A549 (cell line): Measurements from ENCODE around the gene PHF21A. TPM values are rescaled to one million over a fixed set of nuclear protein-coding genes. Genes with fewer than 3 reads are reported as not detected.

Experiments
- ATAC-seq, 2 experiments: fragments of 200-7000 bp in 1 of 2; fragments of >200 bp in 1 of 2; cut with Nextera tagmentation in 1 of 2; cut with Tn5 transposase in 1 of 2; 3 replicates each; pipeline versions ENCODE4 v1.8.0 to v1.9.1; 2018 to 2020; ENCODE audit warnings: mild to moderate bottlenecking in 1 of 2, moderate library complexity in 1 of 2
- CTCF ChIA-PET: fragments of 300-600 bp; sonication (Branson Sonifier 250); formaldehyde crosslinking; extraction: SDS; loops from one replicate; lab custom pipeline; 2021; ENCODE audit warnings: antibody characterized with exemption, inconsistent platforms; lab: Yijun Ruan, JAX
- POLR2A ChIA-PET: fragments of 350-600 bp; formaldehyde crosslinking; extraction: SDS; loops from one replicate; lab custom pipeline; 2021; ENCODE audit warnings: antibody characterized with exemption, inconsistent platforms; lab: Yijun Ruan, JAX
- DNase-seq, 2 experiments: peaks; one replicate each; pipeline versions ENCODE4 v3.0.0 to v3.0.0-alpha.2; 2011 to 2016; ENCODE audit warnings: low read depth in 1 of 2, low spot score in 1 of 2
- FAIRE-seq: peaks from 2 replicates; lab custom pipeline; 2011; peaks lifted over from hg19 to GRCh38; lab: Jason Lieb, UNC
- H3K27ac ChIP-seq, 2 experiments: fragments of >200 bp; sonication (Bioruptor Twin); formaldehyde crosslinking; 3 replicates each; pipeline ENCODE4 v1.5.1; 2016 to 2017
- H3K4me1 ChIP-seq: fragments of >200 bp; sonication (Bioruptor Twin); formaldehyde crosslinking; 3 replicates; pipeline ENCODE4 v1.6.1; 2016
- H3K4me2 ChIP-seq: fragments of >200 bp; sonication (Bioruptor Twin); formaldehyde crosslinking; 3 replicates; pipeline ENCODE4 v1.6.1; 2016
- H3K4me3 ChIP-seq: fragments of >200 bp; sonication (Bioruptor Twin); formaldehyde crosslinking; 3 replicates; pipeline ENCODE4 v1.5.1; 2016
- H3K9me3 ChIP-seq: fragments of >200 bp; sonication (Bioruptor Twin); formaldehyde crosslinking; 3 replicates; pipeline ENCODE4 v1.6.1; 2016
- BHLHE40 ChIP-seq: IDR thresholded peaks from 2 replicates; pipeline ENCODE4 v1.6.1; 2012; ENCODE audit warnings: low read depth, low read length, inconsistent platforms
- CBX2 ChIP-seq: fragments of 200-600 bp; sonication (generic); IDR thresholded peaks from 2 replicates; pipeline ENCODE4 v1.6.1; 2016; ENCODE audit warnings: low read depth, mild to moderate bottlenecking, borderline replicate concordance
- EP300 ChIP-seq, 2 experiments: fragments of >200 bp; sonication (Bioruptor Twin); formaldehyde crosslinking; IDR thresholded peaks; 2 replicates in 1 of 2; 3 replicates in 1 of 2; pipeline ENCODE4 v1.6.1; 2016 to 2017
- FOSB ChIP-seq: fragments of 250-450 bp; sonication (Bioruptor Pico); IDR thresholded peaks from 2 replicates; pipeline ENCODE4 v1.5.0; 2020; ENCODE audit warnings: mild to moderate bottlenecking, moderate library complexity
- FOSL2 ChIP-seq, 2 experiments: fragments of 450-650 bp in 1 of 2; fragments of >200 bp in 1 of 2; sonication (Bioruptor Twin) in 1 of 2; formaldehyde crosslinking; IDR thresholded peaks; 2 replicates each; pipeline versions ENCODE4 v1.5.0 to v1.6.1; 2016 to 2020; ENCODE audit warnings: mild to moderate bottlenecking in 1 of 2, moderate library complexity in 1 of 2
- FOXS1 ChIP-seq: fragments of 250-450 bp; sonication (Bioruptor Pico); IDR thresholded peaks from 2 replicates; pipeline ENCODE4 v1.5.0; 2020; ENCODE audit warnings: mild to moderate bottlenecking, moderate library complexity
- HEYL ChIP-seq: fragments of 250-450 bp; sonication (Bioruptor Pico); IDR thresholded peaks from 2 replicates; pipeline ENCODE4 v1.8.0; 2021; ENCODE audit warnings: mild to moderate bottlenecking, moderate library complexity
- JUNB ChIP-seq: fragments of >200 bp; sonication (Bioruptor Twin); formaldehyde crosslinking; IDR thresholded peaks from 2 replicates; pipeline ENCODE4 v1.6.1; 2016
- KDM1A ChIP-seq: fragments of 200-600 bp; sonication (generic); IDR thresholded peaks from 2 replicates; pipeline ENCODE4 v1.6.1; 2016; ENCODE audit warnings: low read depth, mild to moderate bottlenecking
- MAFK ChIP-seq: fragments of 450-650 bp; IDR thresholded peaks from 2 replicates; pipeline ENCODE4 v1.6.1; 2014; ENCODE audit not compliant: partially characterized antibody
- MAZ ChIP-seq: fragments of 150-350 bp; IDR thresholded peaks from 2 replicates; pipeline ENCODE4 v1.6.1; 2014; ENCODE audit warnings: antibody characterized with exemption, low read depth, low read length, borderline replicate concordance
- NFE2L2 ChIP-seq: fragments of 150-350 bp; conservative IDR thresholded peaks from 2 replicates; pipeline ENCODE4 v1.6.1; 2014; ENCODE audit warnings: low read length
- NPAS2 ChIP-seq: fragments of 250-450 bp; sonication (Bioruptor Pico); IDR thresholded peaks from 2 replicates; pipeline ENCODE4 v1.8.0; 2022; ENCODE audit warnings: mild to moderate bottlenecking, moderate library complexity, borderline replicate concordance
- POLR2A ChIP-seq: IDR thresholded peaks from 2 replicates; pipeline ENCODE4 v1.6.1; 2012; ENCODE audit warnings: mild to moderate bottlenecking, low read length
- POLR2AphosphoS2 ChIP-seq: conservative IDR thresholded peaks from 2 replicates; pipeline ENCODE4 v1.6.1; 2012; ENCODE audit warnings: low read length, improper control_type of control experiment, inconsistent platforms
- RAD21 ChIP-seq, 2 experiments: fragments of >200 bp in 1 of 2; sonication (Bioruptor Twin) in 1 of 2; formaldehyde crosslinking in 1 of 2; IDR thresholded peaks in 1 of 2; conservative IDR thresholded peaks in 1 of 2; 2 replicates in 1 of 2; 3 replicates in 1 of 2; pipeline ENCODE4 v1.6.1; 2012 to 2018; ENCODE audit warnings: inconsistent platforms in 1 of 2
- RCOR1 ChIP-seq: fragments of 150-350 bp; IDR thresholded peaks from 2 replicates; pipeline ENCODE4 v1.6.1; 2014; ENCODE audit warnings: antibody characterized with exemption, low read length, low read depth
- REST ChIP-seq: fragments of 200-600 bp; sonication (generic); IDR thresholded peaks from 2 replicates; pipeline ENCODE4 v1.6.1; 2016; ENCODE audit warnings: antibody characterized with exemption, mild to moderate bottlenecking, moderate library complexity
- RFX5 ChIP-seq: fragments of 450-650 bp; IDR thresholded peaks from 2 replicates; pipeline ENCODE4 v1.7.1; 2014; ENCODE audit warnings: antibody characterized with exemption, mild to moderate bottlenecking, moderate library complexity
- RNF2 ChIP-seq: fragments of 200-600 bp; sonication (generic); IDR thresholded peaks from 2 replicates; pipeline ENCODE4 v1.6.1; 2016; ENCODE audit warnings: low read depth, mild to moderate bottlenecking, antibody characterized with exemption, moderate library complexity, borderline replicate concordance
- SREBF2 ChIP-seq: fragments of 450-650 bp; IDR thresholded peaks from 2 replicates; pipeline ENCODE4 v1.6.1; 2014; ENCODE audit warnings: mild to moderate bottlenecking, moderate library complexity
- TFCP2L1 ChIP-seq: fragments of 250-450 bp; sonication (Bioruptor Pico); IDR thresholded peaks from 2 replicates; pipeline ENCODE4 v1.5.0; 2021; ENCODE audit warnings: mild to moderate bottlenecking
- ZFP36 ChIP-seq: fragments of 450-650 bp; IDR thresholded peaks from 2 replicates; pipeline ENCODE4 v1.6.1; 2014; ENCODE audit warnings: borderline replicate concordance; ENCODE audit not compliant: partially characterized antibody
- WGBS: methylation state at CpG from one replicate; pipeline ENCODE4 v1.1.6; 2017; ENCODE audit errors: missing lambda C conversion rate; 5-methylcytosine and 5-hydroxymethylcytosine counted together
- polyA plus RNA-seq, 4 experiments: library from polyadenylated mRNA; depleted of rRNA in 3 of 4; stranded (reverse); fragments of >200 nt; fragmentation: RNase III in 1 of 4; extraction: RNeasy Plus Mini Kit Qiagen cat#74134 plus additional on column Dnase treatment in 1 of 4; gene quantifications; 2 replicates in 3 of 4; 3 replicates in 1 of 4; pipeline ENCODE4 v1.2.3, GENCODE V29; 2011 to 2017
- TF ChIP-seq, protein P1 (sequence below): fragments of >200 bp; sonication (Bioruptor Twin); formaldehyde crosslinking; IDR thresholded peaks from 2 replicates; pipeline ENCODE4 v1.6.1; 2016
- TF ChIP-seq, protein P2 (sequence below): IDR thresholded peaks from 2 replicates; pipeline ENCODE4 v1.6.1; 2012; ENCODE audit warnings: low read depth, borderline replicate concordance

Gene PHF21A
- polyA plus RNA-seq, 2 of the 4 experiments (the other 2 are of a cell fraction), result 20.0 to 31.9 TPM

DNA sequence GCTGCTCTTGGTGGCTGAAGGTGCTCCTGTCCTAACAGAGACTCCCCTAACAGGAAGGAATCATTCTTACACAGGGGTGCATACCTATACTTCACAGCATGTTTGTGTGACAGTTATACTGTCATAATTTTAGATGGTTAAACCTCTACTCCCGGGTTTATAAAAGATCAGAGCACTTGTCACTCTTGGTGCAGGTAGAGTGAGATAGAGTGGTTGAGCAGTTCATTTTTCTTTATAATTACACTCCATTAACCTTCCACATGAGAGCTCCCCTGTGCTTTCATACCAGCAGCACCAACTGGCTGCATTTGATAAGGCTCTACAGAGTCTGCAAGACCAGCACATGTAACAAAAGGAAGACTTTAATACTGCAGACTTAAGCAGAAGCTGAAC is 125.9 kb downstream of the PHF21A start (continued):
- TF ChIP-seq, protein P1, sequence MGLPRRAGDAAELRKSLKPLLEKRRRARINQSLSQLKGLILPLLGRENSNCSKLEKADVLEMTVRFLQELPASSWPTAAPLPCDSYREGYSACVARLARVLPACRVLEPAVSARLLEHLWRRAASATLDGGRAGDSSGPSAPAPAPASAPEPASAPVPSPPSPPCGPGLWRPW, result no peak
- no peak for TF ChIP-seq SREBF2
- TF ChIP-seq, all 56 proteins: peak for 0

DNA sequence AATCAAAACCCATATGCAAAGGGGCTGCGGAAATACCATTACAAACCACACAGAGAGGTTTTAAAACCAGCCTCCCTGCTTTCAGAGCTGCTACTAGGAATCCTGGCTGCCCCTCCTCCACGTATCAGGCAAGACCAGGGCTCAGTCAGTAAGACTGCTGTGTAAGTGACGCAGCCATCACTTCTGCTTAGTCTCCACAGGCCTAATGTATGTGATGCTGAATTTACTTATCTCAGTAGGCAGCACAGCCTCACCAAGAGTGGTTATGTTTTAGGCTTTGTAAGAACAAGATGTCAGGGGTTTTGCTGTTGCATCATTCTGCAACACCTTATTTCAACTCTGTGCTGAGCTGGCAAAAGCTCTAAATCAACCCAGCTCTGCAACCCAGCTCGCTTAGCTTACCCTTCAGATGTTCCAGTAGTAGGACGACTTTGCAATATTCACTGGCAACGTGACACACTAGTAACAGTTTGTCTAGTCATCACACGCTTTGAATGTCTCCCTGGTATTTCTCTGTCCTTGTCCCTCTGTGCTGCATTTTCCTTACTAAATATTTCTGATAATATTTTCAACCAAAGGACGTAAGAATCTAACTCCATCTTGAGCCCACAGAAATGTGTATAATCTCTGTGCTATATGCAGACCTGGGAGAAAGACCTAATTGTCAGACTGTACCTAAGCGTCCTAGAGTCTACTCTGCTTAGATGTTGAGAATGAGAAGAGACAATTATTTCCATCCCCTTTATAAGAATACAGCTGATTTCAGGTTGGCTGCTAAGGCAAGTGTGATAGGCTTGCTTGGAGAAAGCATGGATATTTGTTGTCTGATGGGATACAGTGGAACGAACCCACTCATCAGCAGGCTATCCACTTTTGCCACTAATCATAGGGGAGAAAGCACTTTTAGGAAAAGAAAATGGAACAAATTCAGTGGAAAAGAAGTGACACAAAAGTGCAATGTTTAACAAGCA is 126.6 kb downstream of the PHF21A start:
- no peak for TF ChIP-seq KDM1A
- no peak for TF ChIP-seq REST
- TF ChIP-seq TFCP2L1 (CRISPR knock-in tag), result no peak
- no peak for TF ChIP-seq EP300 (IDR thresholded peaks at IDR 0.05)
- no peak for TF ChIP-seq RCOR1
- TF ChIP-seq, protein P2, sequence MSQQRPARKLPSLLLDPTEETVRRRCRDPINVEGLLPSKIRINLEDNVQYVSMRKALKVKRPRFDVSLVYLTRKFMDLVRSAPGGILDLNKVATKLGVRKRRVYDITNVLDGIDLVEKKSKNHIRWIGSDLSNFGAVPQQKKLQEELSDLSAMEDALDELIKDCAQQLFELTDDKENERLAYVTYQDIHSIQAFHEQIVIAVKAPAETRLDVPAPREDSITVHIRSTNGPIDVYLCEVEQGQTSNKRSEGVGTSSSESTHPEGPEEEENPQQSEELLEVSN, result no peak
- TF ChIP-seq MAFK, result no peak
- no peak for TF ChIP-seq POLR2AphosphoS2
- TF ChIP-seq MAZ, result no peak
- TF ChIP-seq FOSB, result no peak
- no peak for TF ChIP-seq FOXS1 (CRISPR knock-in tag)
- TF ChIP-seq JUNB, result no peak
- TF ChIP-seq RFX5, result no peak
- TF ChIP-seq CBX2, result no peak
- TF ChIP-seq HEYL (CRISPR knock-in tag), result no peak
- TF ChIP-seq FOSL2 (IDR thresholded peaks at IDR 0.05), result no peak
- TF ChIP-seq FOSL2 (CRISPR knock-in tag; IDR thresholded peaks at IDR 0.05), result no peak
- no peak for TF ChIP-seq POLR2A
- no peak for DNase-seq
- H3K27ac ChIP-seq, result no peak overlapping the region
- H3K9me3 ChIP-seq, result no peaks in the 10 kb centered on the region
- H3K4me3 ChIP-seq, result no peak overlapping the region
- no peaks in the 10 kb centered on the region for H3K4me1 ChIP-seq
- no peak for ATAC-seq
- ChIA-PET CTCF (interaction anchor here (0.6 to 3.5 kb wide), 6 partner anchors 11 to 338 kb away, joined by 3 to 16 read pairs (median 3); no protein-coding TSS in a partner anchor), POLR2A (no interaction called here)
- WGBS, result 86% methylated on average over 10 of the region's 10 CpGs
- no peak for FAIRE-seq
- no peak overlapping the region for H3K4me2 ChIP-seq

DNA sequence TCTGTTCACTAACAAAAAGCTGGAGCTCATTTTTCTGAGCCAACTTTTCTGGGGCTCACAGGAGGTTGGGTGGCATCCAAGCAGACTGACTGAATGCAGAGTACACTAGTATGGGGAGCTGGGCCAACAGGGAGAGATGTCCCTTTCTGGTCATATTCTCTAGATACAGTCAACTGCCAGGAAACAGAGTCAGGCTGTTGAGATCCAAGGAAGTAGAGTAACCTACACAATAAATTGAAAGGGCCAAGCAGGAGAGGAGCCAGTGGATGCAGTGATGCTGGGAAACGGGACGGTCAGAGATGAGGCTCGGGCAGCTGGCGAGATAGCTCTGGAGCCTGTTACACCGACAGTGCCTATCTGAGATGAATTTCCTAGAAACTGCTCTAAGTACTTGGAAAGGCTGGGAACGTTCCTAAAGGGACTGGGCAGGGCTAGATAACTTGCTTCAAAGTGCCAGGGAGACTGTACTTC is 127.7 kb downstream of the PHF21A start:
- TF ChIP-seq ZFP36, result no peak
- no peak for TF ChIP-seq RAD21 (conservative IDR thresholded peaks at IDR 0.05 in 1 of 2, IDR thresholded peaks at IDR 0.05 in 1 of 2)
- TF ChIP-seq BHLHE40, result no peak
- no peak for TF ChIP-seq NFE2L2
- TF ChIP-seq RNF2, result no peak
- no peak for TF ChIP-seq EP300 (IDR thresholded peaks at IDR 0.05)
- no peak for TF ChIP-seq NPAS2 (CRISPR knock-in tag)
- 87% methylated on average over 6 of the region's 6 CpGs for WGBS
- ChIA-PET POLR2A (no interaction called here), CTCF (interaction anchor here (0.6 to 3.5 kb wide), 6 partner anchors 10 to 35 kb away, joined by 3 to 16 read pairs (median 7); no protein-coding TSS in a partner anchor)
- Histone ChIP-seq H3K4me1 (no peaks in the 10 kb centered on the region), H3K9me3 (no peaks in the 10 kb centered on the region), H3K4me2 (no peak overlapping the region), H3K4me3 (no peak overlapping the region), H3K27ac (no peak overlapping the region)
- ATAC-seq, result no peak; a peak in 1 of 6 replicates
- no peak for FAIRE-seq
- DNase-seq, result no peak
